Omental fat pad (tissue), 4 donors: ENCODE measurements around the gene ANKMY1. TPM values are rescaled to one million over a fixed set of nuclear protein-coding genes. Genes with fewer than 3 reads are reported as not detected.
A peak's percentile ranks its signal among the peaks of the same experiment; 100 is the strongest.

Experiments
- ATAC-seq: fragments of 150-250 bp; one replicate; pipeline ENCODE4 v1.9.1; 2016; ENCODE audit warnings: mild to moderate bottlenecking, moderate library complexity; ENCODE audit not compliant: low FRiP score
- DNase-seq: peaks from one replicate; pipeline ENCODE4 v3.0.0-alpha.2; 2019; ENCODE audit warnings: low spot score
- CTCF ChIP-seq, 3 donors: fragments of 450-650 bp; IDR thresholded peaks; one replicate each; pipeline ENCODE4 v1.5.1; 2016 to 2017; ENCODE audit warnings: antibody characterized with exemption in 3 of 3, mild to moderate bottlenecking in 3 of 3, moderate library complexity in 2 of 3
- total RNA-seq, 4 donors: library from RNA; depleted of rRNA; stranded (reverse); fragments of >200 nt; gene quantifications; one replicate each; pipeline ENCODE4 v1.1.0, GENCODE V29; 2016

Gene ANKMY1
- total RNA-seq, 4 donors from 2014 or later, result 8.3 to 23.2 (median 16.7) TPM

- TF ChIP-seq CTCF (IDR thresholded peaks at IDR 0.05), result no peak
- no peak for ATAC-seq
- DNase-seq, result no peak
Observed at GRCh38 chr2:240561325-240561971, 3.7 kb upstream of the ANKMY1 start.

DNA sequence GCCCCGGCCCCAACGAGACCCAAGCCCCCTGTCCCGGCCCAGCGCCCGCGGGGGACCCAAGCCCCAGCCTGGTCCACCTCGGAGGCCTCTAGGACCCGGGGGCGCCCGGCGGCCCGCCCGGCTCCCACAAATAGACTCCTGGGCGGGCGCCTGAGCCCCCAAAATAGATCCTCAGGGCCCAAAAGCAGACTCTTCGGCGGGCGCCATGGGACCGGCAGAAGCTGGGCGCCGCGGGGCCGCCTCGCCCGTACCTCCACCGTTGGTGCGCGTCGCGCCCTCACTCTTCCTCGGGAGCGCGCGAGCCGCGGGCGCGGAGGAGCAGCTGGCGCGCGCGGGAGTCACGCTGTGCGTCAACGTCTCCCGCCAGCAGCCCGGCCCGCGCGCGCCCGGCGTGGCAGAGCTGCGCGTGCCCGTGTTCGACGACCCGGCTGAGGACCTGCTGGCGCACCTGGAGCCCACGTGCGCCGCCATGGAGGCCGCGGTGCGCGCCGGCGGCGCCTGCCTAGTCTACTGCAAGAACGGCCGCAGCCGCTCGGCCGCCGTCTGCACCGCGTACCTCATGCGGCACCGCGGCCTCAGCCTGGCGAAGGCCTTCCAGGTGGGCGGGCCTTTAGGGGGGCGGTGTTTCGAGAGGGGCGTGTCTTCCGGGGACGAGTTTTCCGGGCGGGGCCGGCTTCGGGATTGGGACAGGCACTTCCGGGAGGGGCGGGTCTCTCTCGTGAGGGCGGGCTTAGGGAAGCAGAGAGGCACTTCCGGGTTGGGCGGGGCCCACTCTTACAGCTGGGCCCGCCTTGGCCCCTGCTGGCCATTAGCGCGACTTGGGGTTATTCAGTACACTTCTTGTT lies 2.9 kb upstream of the ANKMY1 start:
- no peak for TF ChIP-seq CTCF (IDR thresholded peaks at IDR 0.05)
- DNase-seq, result peak; percentile 96
- ATAC-seq, result peak; percentile 91

GRCh38 chr2:240560084-240560479 lies 2.3 kb upstream of the ANKMY1 start, which contains the start of gene DUSP28:
Gene DUSP28 (plus strand): TSS chr2:240560357. CDS start chr2:240560685, 328 bp downstream.
- DNase-seq (peak; percentile 58), ATAC-seq (peak; percentile 75)
- no peak for TF ChIP-seq CTCF (IDR thresholded peaks at IDR 0.05)

GRCh38 chr2:240559286-240559685 lies 1.5 kb upstream of the ANKMY1 start:
- DNase-seq, result no peak
- TF ChIP-seq CTCF (IDR thresholded peaks at IDR 0.05), result no peak

GRCh38 chr2:240558236-240558761 lies 511 bp upstream of the ANKMY1 start:
- DNase-seq (no peak), ATAC-seq (no peak)
- TF ChIP-seq CTCF (IDR thresholded peaks at IDR 0.05), result no peak

More at GRCh38 chr2:240559286-240559685, 1.5 kb upstream of the ANKMY1 start:
- ATAC-seq, result no peak

GRCh38 chr2:240557101-240557751 lies 562 bp downstream of the ANKMY1 start:
- TF ChIP-seq CTCF (IDR thresholded peaks at IDR 0.05), result no peak
- DNase-seq (no peak), ATAC-seq (no peak)
